Ecto neural progenitor cell (in vitro differentiated cells): ENCODE measurements around the gene BRSK2.

Experiments used
- DNase-seq: peaks from one replicate; pipeline ENCODE4 v3.0.0-alpha.2; 2018; ENCODE audit warnings: low spot score

Gene BRSK2

GRCh38 chr11:1482581-1483444 lies 93.1 kb downstream of the BRSK2 start:
- no peak for DNase-seq

- no peak for DNase-seq
These were observed 93.8 kb downstream of the BRSK2 start for GRCh38 chr11:1483445-1483961.

DNA sequence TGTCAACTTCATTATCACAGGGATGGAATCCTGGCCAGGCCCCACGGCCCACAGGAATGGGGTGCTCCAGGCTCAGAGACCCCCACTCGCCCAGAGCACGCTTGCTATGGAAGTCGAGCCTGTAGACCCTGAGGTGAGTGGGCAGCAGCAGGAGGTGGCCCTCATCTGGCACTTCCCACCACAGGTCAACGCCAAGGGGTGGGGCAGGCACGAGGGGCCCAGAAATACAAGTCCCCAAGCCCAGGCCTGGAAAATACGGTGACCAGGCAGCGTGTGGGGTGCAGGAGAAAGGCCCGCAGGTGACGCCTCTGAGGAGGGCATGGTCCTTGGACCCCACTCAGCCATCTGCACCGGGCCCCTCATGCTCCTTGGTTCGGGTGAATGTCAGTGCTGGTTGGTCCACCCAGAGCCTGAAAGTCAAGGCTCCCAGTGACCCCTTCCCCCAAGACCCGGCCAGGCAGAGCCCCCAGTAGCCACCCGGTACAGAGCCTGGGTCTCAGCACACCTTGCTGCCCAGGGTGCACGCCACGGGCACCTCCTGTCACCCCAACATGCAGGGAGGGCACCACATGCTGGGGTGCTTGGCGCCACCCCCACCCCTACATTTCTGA lies 94.4 kb downstream of the BRSK2 start:
- DNase-seq, result no peak

GRCh38 chr11:1484695-1485503 lies 95.2 kb downstream of the BRSK2 start:
- no peak for DNase-seq

GRCh38 chr11:1485504-1485885 lies 95.8 kb downstream of the BRSK2 start:
- DNase-seq, result no peak

GRCh38 chr11:1486054-1486825 lies 96.5 kb downstream of the BRSK2 start, which contains the start of gene MOB2:
Gene MOB2 (minus strand): TSS chr11:1486779. CDS start chr11:1486556, 223 bp downstream.
- DNase-seq, result no peak

DNA sequence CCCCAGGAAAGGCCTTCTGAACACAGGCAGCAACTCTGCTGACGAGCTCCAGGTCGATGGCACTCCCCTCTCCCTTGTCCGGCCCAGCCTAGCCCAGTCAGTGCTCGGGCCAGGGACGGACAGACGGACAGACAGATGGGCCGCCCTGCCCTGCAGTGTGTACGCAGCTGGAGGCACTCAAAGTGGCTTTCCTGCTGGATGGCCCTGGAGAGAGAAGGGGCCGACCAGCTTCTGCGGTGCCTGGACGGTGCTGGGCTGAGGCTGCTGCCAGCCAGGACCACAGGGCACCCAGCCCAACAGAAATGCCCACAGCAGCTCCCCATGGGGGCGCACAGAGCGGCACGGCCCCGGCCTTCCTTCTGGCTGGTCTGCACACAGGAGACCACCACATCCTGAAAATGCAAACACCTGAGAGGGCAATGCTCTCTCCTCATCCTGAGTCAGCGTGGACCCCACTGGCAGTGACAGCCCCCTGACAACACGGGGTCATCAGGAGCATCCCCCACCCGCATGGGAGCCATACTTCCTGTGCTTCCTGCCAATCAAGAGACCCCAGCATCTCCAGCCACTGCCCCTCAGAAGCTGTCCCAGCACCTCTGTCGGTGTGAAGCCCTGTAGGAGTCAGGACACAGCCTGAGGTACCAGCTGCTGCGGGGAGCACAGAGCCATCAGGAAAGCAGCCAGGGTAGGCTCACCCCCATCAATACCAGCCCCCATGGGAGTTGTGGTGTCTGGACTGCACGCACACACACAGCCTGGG lies 97.5 kb downstream of the BRSK2 start:
- no peak for DNase-seq

- no peak for DNase-seq
These were observed 98.3 kb downstream of the BRSK2 start for GRCh38 chr11:1487851-1488574.

- no peak for DNase-seq
These were observed 98.9 kb downstream of the BRSK2 start for GRCh38 chr11:1488575-1489180.

DNA sequence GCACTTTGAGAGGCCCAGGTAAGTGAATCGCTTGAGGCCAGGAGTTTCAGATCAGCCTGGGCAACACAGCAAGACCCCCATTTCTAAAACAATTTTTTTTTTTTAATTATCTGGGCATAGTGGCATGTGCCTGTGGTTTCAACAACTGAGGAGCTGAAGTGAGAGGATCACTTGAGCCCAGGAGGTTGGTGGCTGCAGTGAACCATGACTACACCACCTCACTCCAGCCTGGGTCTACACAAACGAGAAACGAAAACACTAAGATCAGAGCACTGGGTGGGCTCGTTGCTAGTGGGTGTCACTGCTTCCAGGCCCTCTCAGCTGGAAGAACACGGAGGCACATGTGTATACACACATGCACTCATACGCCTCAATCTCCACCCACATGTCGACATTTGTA lies 100.9 kb downstream of the BRSK2 start:
- DNase-seq, result no peak

- no peak for DNase-seq
These were observed 101.6 kb downstream of the BRSK2 start for GRCh38 chr11:1491379-1491778.

- no peak for DNase-seq
These were observed 104.0 kb downstream of the BRSK2 start for GRCh38 chr11:1493650-1494244.

- DNase-seq, result no peak
These were observed 104.9 kb downstream of the BRSK2 start for GRCh38 chr11:1494650-1495049.

GRCh38 chr11:1496091-1496760 lies 106.5 kb downstream of the BRSK2 start:
- DNase-seq, result no peak

DNA sequence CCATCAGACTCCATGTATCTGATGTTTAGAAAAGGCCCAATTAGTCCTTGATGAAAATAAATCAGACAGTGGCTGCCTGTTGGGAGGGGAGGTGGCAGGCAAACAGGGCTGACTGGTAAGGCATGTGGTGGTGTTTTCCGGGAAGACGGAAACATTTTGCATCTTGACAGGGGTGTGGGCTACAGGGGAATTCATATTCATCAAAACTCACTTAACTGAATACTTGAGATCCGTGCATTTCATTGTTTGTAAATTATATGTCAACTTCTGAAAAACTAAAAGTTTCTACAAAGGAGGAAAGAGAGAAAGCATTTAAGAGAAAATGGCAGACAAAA lies 107.0 kb downstream of the BRSK2 start:
- no peak for DNase-seq

GRCh38 chr11:1497600-1497999 lies 107.9 kb downstream of the BRSK2 start:
- DNase-seq, result no peak

DNA sequence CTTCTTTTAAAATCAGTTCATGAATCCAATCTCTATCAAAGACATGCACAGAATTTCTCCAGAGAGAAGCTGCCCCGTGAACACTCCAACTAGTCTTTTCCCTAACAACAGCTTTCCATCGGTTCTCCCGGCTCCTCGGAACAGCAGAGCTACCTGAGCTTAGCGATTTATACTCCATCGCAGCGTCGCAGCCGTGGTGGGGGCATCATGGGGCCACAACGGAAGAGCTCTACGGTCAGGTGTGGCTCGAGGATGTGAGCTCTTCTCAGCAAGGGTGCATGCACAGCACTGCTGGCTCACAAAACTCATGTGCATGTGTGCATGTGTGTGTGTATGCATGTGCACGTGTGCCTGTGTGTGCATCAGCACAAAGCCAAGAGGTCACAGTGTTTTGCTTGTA lies 108.5 kb downstream of the BRSK2 start:
- DNase-seq, result no peak

DNA sequence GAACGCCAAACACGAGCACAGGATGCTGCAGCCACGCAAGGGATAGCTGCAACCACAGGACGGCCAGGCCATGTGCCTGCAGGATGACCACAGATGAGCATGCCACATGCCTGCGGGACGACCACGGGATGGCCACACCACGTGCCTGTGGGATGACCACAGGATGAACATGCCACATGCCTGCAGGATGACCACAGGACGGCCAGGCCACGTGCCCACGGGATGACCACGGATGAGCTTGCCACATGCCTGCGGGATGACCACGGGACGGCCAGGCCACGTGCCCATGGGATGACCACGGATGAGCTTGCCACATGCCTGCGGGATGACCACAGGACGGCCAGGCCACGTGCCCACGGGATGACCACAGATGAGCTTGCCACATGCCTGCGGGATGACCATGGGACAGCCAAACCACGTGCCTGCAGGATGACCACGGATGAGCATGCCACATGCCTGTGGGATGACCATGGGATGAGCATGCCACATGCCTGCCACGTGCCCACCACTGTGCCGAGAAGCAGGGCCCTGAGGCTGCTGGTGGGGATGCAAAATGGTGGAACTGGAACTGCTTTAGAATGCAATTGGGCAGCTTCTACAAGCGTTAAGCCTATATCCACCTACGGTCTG lies 109.6 kb downstream of the BRSK2 start:
- no peak for DNase-seq

GRCh38 chr11:1499899-1500298 lies 110.2 kb downstream of the BRSK2 start:
- DNase-seq, result no peak
